ENCODE results near the gene CPNE1.

The CPNE1 gene

GRCh38 chr20:35618263-35619131, 46.2 kb downstream of the CPNE1 start:
- no peak for DNase-seq

GRCh38 chr20:35617397-35618262, 47.1 kb downstream of the CPNE1 start:
- DNase-seq, result peak; percentile 82

- peak; percentile 81 for DNase-seq
Observed at GRCh38 chr20:35616465-35617396, 48.0 kb downstream of the CPNE1 start.

- peak; percentile 96 for DNase-seq
Observed at GRCh38 chr20:35615667-35616464, 48.8 kb downstream of the CPNE1 start, which contains the start of gene SPAG4. TSS of gene SPAG4 (plus strand) at chr20:35615829. CDS start at chr20:35616004, 175 bp downstream.

- DNase-seq, result no peak
Observed at GRCh38 chr20:35611482-35611881, 53.2 kb downstream of the CPNE1 start.

- no peak for DNase-seq
Observed at GRCh38 chr20:35610833-35611427, 53.8 kb downstream of the CPNE1 start.

- no peak for DNase-seq
Observed at GRCh38 chr20:35607003-35607735, 57.5 kb downstream of the CPNE1 start.

GRCh38 chr20:35606127-35606526, 58.6 kb downstream of the CPNE1 start:
- DNase-seq, result no peak

GRCh38 chr20:35604449-35604747, 60.3 kb downstream of the CPNE1 start:
- DNase-seq, result no peak

- DNase-seq, result no peak
Observed at GRCh38 chr20:35603695-35604448, 60.8 kb downstream of the CPNE1 start.

- no peak for DNase-seq
Observed at GRCh38 chr20:35602851-35603495, 61.7 kb downstream of the CPNE1 start.

GRCh38 chr20:35601990-35602389, 62.7 kb downstream of the CPNE1 start:
- DNase-seq, result no peak

GRCh38 chr20:35600993-35601973, 63.4 kb downstream of the CPNE1 start:
- peak; percentile 84 for DNase-seq

- DNase-seq, result no peak
Observed at GRCh38 chr20:35600176-35600992, 64.3 kb downstream of the CPNE1 start.

GRCh38 chr20:35599776-35600120, 65.0 kb downstream of the CPNE1 start:
- DNase-seq, result no peak

GRCh38 chr20:35598899-35599775, 65.6 kb downstream of the CPNE1 start:
- DNase-seq, result no peak
